GM18502 (cell line): ENCODE data around the gene GZMM.

Experiments
- ATAC-seq: cut with Tn5 transposase; IDR thresholded peaks from one replicate; pipeline ENCODE4 v1.9.1; 2021; ENCODE audit warnings: mild to moderate bottlenecking; ENCODE audit not compliant: unreplicated experiment, poor library complexity

Gene GZMM

GRCh38 chr19:533364-534058, 10.3 kb upstream of the GZMM start:
- no peak for ATAC-seq

GRCh38 chr19:534088-534487, 9.8 kb upstream of the GZMM start:
- ATAC-seq: no peak

GRCh38 chr19:535017-535835, 8.6 kb upstream of the GZMM start:
- no peak for ATAC-seq

GRCh38 chr19:536031-536880, 7.6 kb upstream of the GZMM start:
- no peak for ATAC-seq

GRCh38 chr19:536881-537404, 6.9 kb upstream of the GZMM start:
- ATAC-seq: no peak

- ATAC-seq: no peak
Measured at GRCh38 chr19:538641-539428, 5.0 kb upstream of the GZMM start.

GRCh38 chr19:539429-540030, 4.3 kb upstream of the GZMM start:
- ATAC-seq: no peak

- no peak for ATAC-seq
Measured at GRCh38 chr19:540867-541637, 2.8 kb upstream of the GZMM start.

- no peak for ATAC-seq
Measured at GRCh38 chr19:541699-542098, 2.2 kb upstream of the GZMM start.

- ATAC-seq: no peak
Measured at GRCh38 chr19:542173-542866, 1.5 kb upstream of the GZMM start.

- ATAC-seq: no peak
Measured at GRCh38 chr19:547117-547516, 3.3 kb downstream of the GZMM start.

- ATAC-seq: no peak
Measured at GRCh38 chr19:547836-548720, 4.2 kb downstream of the GZMM start.

- ATAC-seq: no peak
Measured at GRCh38 chr19:548886-549830, 5.3 kb downstream of the GZMM start.

GRCh38 chr19:554817-555216, 11.0 kb downstream of the GZMM start:
- no peak for ATAC-seq

GRCh38 chr19:555474-555808, 11.6 kb downstream of the GZMM start:
- no peak for ATAC-seq

- no peak for ATAC-seq
Measured at GRCh38 chr19:556611-557382, 12.9 kb downstream of the GZMM start.
